OCI-LY3 (cell line): ENCODE data around the gene PCGF6.

Experiments
- CTCF ChIP-seq: fragments of 200-600, 300-600 bp; sonication (generic); IDR thresholded peaks from 2 replicates; pipeline ENCODE4 v1.5.1; 2014; ENCODE audit warnings: antibody characterized with exemption, low read length, low read depth
- EZH2phosphoT487 ChIP-seq: fragments of 200-600 bp; shearing (Covaris generic); IDR thresholded peaks from 2 replicates; pipeline ENCODE4 v1.6.1; 2018; ENCODE audit warnings: antibody characterized with exemption, mixed run types, low read depth

GRCh38 chr10:103256613-103257012 lies 94.3 kb downstream of the PCGF6 start:
- TF ChIP-seq CTCF: no peak
- TF ChIP-seq EZH2phosphoT487: no peak
